Lung (tissue), 12 donors: Measurements from ENCODE around the gene FOXC1. TPM values are rescaled to one million over a fixed set of nuclear protein-coding genes. Genes with fewer than 3 reads are reported as not detected.

Experiments
- ATAC-seq: fragments of 200-7000 bp; cut with Tn5 transposase; one replicate; pipeline ENCODE4 v1.9.1; 2020; ENCODE audit warnings: moderate number of reproducible peaks; ENCODE audit not compliant: insufficient read depth, low FRiP score
- DNase-seq, 3 donors: peaks; one replicate each; pipeline ENCODE4 v3.0.0-alpha.2; 2013 to 2017
- H3K27ac ChIP-seq, 2 donors: one replicate each; pipeline ENCODE4 v1.5.1; 2013; ENCODE audit warnings: mild to moderate bottlenecking in 2 of 2, moderate library complexity in 2 of 2, control low read depth in 1 of 2, inconsistent platforms in 1 of 2, low read depth in 1 of 2, low read length in 1 of 2
- H3K27me3 ChIP-seq, 3 donors: one replicate each; pipeline ENCODE4 v1.5.1; 2013; ENCODE audit warnings: low read length in 2 of 3; ENCODE audit not compliant: control insufficient read depth in 3 of 3, insufficient read depth in 3 of 3
- H3K36me3 ChIP-seq, 4 donors: one replicate each; pipeline ENCODE4 v1.5.1; 2013; ENCODE audit warnings: low read length in 4 of 4, mild to moderate bottlenecking in 1 of 4, moderate library complexity in 1 of 4; ENCODE audit not compliant: control insufficient read depth in 4 of 4, insufficient read depth in 4 of 4
- H3K4me1 ChIP-seq, 5 donors: one replicate each; pipeline ENCODE4 v1.5.1; 2013; ENCODE audit warnings: low read length in 5 of 5, mild to moderate bottlenecking in 2 of 5, moderate library complexity in 1 of 5; ENCODE audit not compliant: control insufficient read depth in 5 of 5, insufficient read depth in 5 of 5
- H3K4me3 ChIP-seq: one replicate; pipeline ENCODE4 v1.5.1; 2013; ENCODE audit warnings: mild to moderate bottlenecking, control low read depth, moderate library complexity
- H3K9ac ChIP-seq, 2 donors: one replicate each; pipeline ENCODE4 v1.5.1; 2013; ENCODE audit warnings: low read length in 2 of 2, control low read depth in 1 of 2; ENCODE audit not compliant: insufficient read depth in 1 of 2
- H3K9me3 ChIP-seq, 4 donors: one replicate each; pipeline ENCODE4 v1.5.1; 2013; ENCODE audit warnings: low read length in 3 of 4, mild to moderate bottlenecking in 1 of 4, moderate library complexity in 1 of 4; ENCODE audit not compliant: control insufficient read depth in 4 of 4, insufficient read depth in 3 of 4
- WGBS, 2 donors: extraction: QIAGEN DNeasy Blood & Tissue Kit; methylation state at CpG; one replicate each; pipeline ENCODE4 v1.1.7; 2013; 5-methylcytosine and 5-hydroxymethylcytosine counted together
- polyA plus RNA-seq, 2 donors: library from polyadenylated mRNA; stranded (reverse); fragments of 200-250 nt; gene quantifications; one replicate each; pipeline ENCODE4 v1.2.1, GENCODE V29; 2013
- total RNA-seq, 2 donors: library from RNA; depleted of rRNA in 1 of 2; stranded (reverse); fragments of >200 nt in 1 of 2; gene quantifications; one replicate each; pipeline ENCODE4 v1.2.1, GENCODE V29; 2014 to 2021
- TF ChIP-seq, protein P1 (sequence below): IDR thresholded peaks from 2 replicates; pipeline ENCODE4 v1.5.1; 2012; ENCODE audit warnings: mild to moderate bottlenecking; ENCODE audit errors: control extremely low read depth, extremely low read depth
- donor health status: control.
- donor health status: control.
- donor health status: Bipolar disorder and iron deficiency.
- donor health status: healthy.
- donor health status: DM: yes; HTN: yes; CAD: no.

Gene FOXC1
- total and polyA plus RNA-seq, 4 donors: 1.4 to 6.2 (median 2.5) TPM

DNA sequence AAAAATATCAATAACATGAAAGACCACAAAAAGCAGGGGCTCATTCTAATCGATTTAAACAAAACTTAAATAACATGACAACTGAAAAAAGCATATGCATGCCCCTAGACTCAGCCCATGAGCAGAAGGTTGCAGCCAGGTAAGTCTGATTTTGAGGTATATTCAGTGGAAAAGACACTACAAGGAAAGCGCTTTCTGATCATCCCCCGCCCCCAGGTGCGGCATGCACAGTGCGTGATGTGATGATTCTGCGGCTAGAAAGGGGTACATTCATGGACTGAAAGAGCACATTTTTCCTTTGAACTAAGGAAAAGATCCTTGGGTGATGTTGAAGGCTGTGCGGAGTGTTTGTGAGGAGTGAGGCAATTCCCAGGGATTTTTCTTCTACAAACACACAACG is 16.9 kb upstream of the FOXC1 start:
- peaks cover 0 to 9% (median 2%) of the 10 kb centered on the region in 5 donors for H3K4me1 ChIP-seq
- ATAC-seq: no peak
- DNase-seq: no peak

DNA sequence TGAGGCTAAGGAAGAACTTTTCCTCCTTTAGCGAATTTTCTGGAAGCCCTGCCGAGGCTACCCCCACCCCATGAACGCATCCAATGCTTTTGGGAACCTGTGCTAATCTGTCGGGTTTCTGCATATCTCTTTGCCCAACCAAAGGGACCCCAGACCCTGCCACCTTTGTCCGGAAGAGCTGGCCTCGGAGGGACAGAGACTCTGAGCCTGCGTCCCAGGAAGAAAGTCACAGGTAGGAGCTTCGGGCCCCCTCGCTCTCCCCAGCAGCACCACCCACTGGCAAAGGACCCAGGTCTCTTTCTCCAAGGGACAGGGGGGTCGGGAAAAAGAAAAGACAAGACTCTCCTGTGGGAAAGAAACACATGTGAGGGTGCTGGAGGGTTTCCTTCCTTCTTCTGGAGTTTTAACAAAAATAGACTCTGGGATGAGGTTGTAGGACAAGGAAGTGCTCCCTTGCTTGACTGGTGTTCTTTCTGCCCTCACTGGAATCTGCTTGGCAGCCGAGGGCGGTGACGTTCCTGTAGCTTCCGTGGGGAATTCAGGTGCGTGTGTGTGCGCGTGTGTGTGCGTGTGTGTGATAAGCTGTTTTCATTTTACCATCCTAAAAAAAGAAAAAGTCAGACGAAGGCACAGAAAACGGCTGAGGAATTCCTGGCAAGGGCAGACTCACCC is 16.3 kb upstream of the FOXC1 start:
- Histone ChIP-seq H3K27ac (no peak overlapping the region), H3K4me3 (no peak overlapping the region)
- 58 to 72% methylated on average over 20 of the region's 20 CpGs for WGBS, 2 donors

More for the DNA sequence above, 16.9 kb upstream of the FOXC1 start:
- no peaks in the 10 kb centered on the region for H3K9me3 ChIP-seq
- H3K36me3 ChIP-seq: no peaks in the 10 kb centered on the region
- H3K27ac ChIP-seq: no peak overlapping the region
- 90 to 96% methylated on average over 8 of the region's 8 CpGs for WGBS, 2 donors
- H3K9ac ChIP-seq: no peak overlapping the region
- no peak overlapping the region for H3K4me3 ChIP-seq
- peaks cover 0 to 34% (median 33%) of the 10 kb centered on the region in 3 donors for H3K27me3 ChIP-seq
- TF ChIP-seq, protein P1, sequence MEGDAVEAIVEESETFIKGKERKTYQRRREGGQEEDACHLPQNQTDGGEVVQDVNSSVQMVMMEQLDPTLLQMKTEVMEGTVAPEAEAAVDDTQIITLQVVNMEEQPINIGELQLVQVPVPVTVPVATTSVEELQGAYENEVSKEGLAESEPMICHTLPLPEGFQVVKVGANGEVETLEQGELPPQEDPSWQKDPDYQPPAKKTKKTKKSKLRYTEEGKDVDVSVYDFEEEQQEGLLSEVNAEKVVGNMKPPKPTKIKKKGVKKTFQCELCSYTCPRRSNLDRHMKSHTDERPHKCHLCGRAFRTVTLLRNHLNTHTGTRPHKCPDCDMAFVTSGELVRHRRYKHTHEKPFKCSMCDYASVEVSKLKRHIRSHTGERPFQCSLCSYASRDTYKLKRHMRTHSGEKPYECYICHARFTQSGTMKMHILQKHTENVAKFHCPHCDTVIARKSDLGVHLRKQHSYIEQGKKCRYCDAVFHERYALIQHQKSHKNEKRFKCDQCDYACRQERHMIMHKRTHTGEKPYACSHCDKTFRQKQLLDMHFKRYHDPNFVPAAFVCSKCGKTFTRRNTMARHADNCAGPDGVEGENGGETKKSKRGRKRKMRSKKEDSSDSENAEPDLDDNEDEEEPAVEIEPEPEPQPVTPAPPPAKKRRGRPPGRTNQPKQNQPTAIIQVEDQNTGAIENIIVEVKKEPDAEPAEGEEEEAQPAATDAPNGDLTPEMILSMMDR: no peak

DNA sequence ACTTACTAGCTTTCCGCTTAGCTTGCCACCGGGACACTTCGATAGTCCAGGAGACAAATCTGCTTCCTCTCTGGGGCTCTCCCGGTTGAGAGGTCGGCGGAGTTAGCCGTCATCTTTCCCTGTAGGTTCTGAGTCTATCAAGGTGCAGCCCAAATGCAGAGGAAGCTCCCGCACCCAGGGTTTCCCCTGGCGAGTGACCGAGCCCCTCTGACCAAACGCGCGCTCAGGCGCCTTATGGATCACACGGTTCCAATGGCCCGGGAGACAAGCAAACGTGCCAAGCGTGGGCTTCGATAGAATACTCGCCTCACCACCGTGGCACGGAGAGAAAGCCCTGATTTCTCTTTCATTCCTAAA is 15.8 kb upstream of the FOXC1 start:
- TF ChIP-seq, protein P1: no peak
- peaks cover 3 to 44% (median 43%) of the 10 kb centered on the region in 3 donors for H3K27me3 ChIP-seq

More for the DNA sequence above, 16.3 kb upstream of the FOXC1 start:
- no peaks in the 10 kb centered on the region for H3K36me3 ChIP-seq
- DNase-seq (no peak), ATAC-seq (no peak)
- H3K9ac ChIP-seq: no peak overlapping the region
- H3K27me3 ChIP-seq: peaks cover 0 to 39% (median 38%) of the 10 kb centered on the region in 3 donors
- TF ChIP-seq, protein P1: no peak
- peaks cover 0 to 9% (median 2%) of the 10 kb centered on the region in 5 donors for H3K4me1 ChIP-seq
- no peaks in the 10 kb centered on the region for H3K9me3 ChIP-seq

More for the DNA sequence above, 15.8 kb upstream of the FOXC1 start:
- Histone ChIP-seq H3K4me1 (peaks cover 0 to 9% (median 2%) of the 10 kb centered on the region in 5 donors), H3K27ac (no peak overlapping the region), H3K36me3 (no peaks in the 10 kb centered on the region), H3K9me3 (no peaks in the 10 kb centered on the region), H3K4me3 (no peak overlapping the region), H3K9ac (no peak overlapping the region)
- 67 to 85% methylated on average over 22 of the region's 22 CpGs for WGBS, 2 donors
- ATAC-seq: no peak
- DNase-seq: no peak
